Common myeloid progenitor, CD34-positive (primary cell): ENCODE results near the gene CDK16.

Experiments used
- CTCF ChIA-PET: fragments of 350-600 bp; sonication (Branson Sonifier 250); formaldehyde crosslinking; loops from one replicate; lab custom pipeline; 2021; ENCODE audit warnings: antibody characterized with exemption; lab: Charles Lee
- POLR2A ChIA-PET: fragments of 350-600 bp; sonication (Branson Sonifier 250); formaldehyde crosslinking; loops from one replicate; lab custom pipeline; 2021; ENCODE audit warnings: antibody characterized with exemption; lab: Charles Lee
- DNase-seq, 3 donors: peaks; one replicate each; pipeline versions ENCODE4 v3.0.0 to v3.0.0-alpha.2; 2013
- H3K27ac ChIP-seq, 2 experiments: 1 replicate in 1 of 2; 2 replicates in 1 of 2; pipeline ENCODE4 v1.7.0; 2013; ENCODE audit warnings: inconsistent platforms in 2 of 2, low read length in 2 of 2, mild to moderate bottlenecking in 2 of 2, low read depth in 1 of 2, moderate library complexity in 1 of 2; ENCODE audit not compliant: severe bottlenecking in 2 of 2, insufficient read depth in 1 of 2, poor library complexity in 1 of 2
- H3K27me3 ChIP-seq, 5 experiments: replicated peaks in 2 of 5; 1 replicate in 3 of 5; 2 replicates in 2 of 5; pipeline versions ENCODE4 v1.6.1 to v1.7.0; 2013; ENCODE audit warnings: low read length in 4 of 5, mild to moderate bottlenecking in 2 of 5, moderate library complexity in 2 of 5, inconsistent platforms in 1 of 5; ENCODE audit not compliant: insufficient read depth in 5 of 5, control insufficient read depth in 4 of 5
- H3K36me3 ChIP-seq, 4 experiments: 1 replicate in 2 of 4; 2 replicates in 2 of 4; pipeline versions ENCODE4 v1.6.1 to v1.7.0; 2013; ENCODE audit warnings: low read length in 3 of 4, control low read depth in 1 of 4, mild to moderate bottlenecking in 1 of 4; ENCODE audit not compliant: control insufficient read depth in 4 of 4, insufficient read depth in 4 of 4
- H3K4me1 ChIP-seq, 4 experiments: 1 replicate in 3 of 4; 2 replicates in 1 of 4; pipeline versions ENCODE4 v1.6.1 to v1.7.1; 2013; ENCODE audit warnings: low read length in 3 of 4, mild to moderate bottlenecking in 3 of 4, control low read depth in 1 of 4, inconsistent platforms in 1 of 4, moderate library complexity in 1 of 4; ENCODE audit not compliant: control insufficient read depth in 4 of 4, insufficient read depth in 4 of 4; ENCODE audit errors: control extremely low read depth in 1 of 4
- H3K4me3 ChIP-seq, 7 experiments: 1 replicate in 4 of 7; 2 replicates in 3 of 7; pipeline versions ENCODE4 v1.5.1 to v1.7.0; 2013; ENCODE audit warnings: mild to moderate bottlenecking in 7 of 7, low read length in 6 of 7, moderate library complexity in 6 of 7, inconsistent platforms in 2 of 7, low read depth in 2 of 7, control low read depth in 1 of 7; ENCODE audit not compliant: insufficient read depth in 4 of 7, control insufficient read depth in 1 of 7; ENCODE audit errors: extremely low read depth in 1 of 7
- H3K9me3 ChIP-seq, 5 experiments: 1 replicate in 4 of 5; 2 replicates in 1 of 5; pipeline versions ENCODE4 v1.6.1 to v1.7.1; 2013; ENCODE audit warnings: low read length in 4 of 5, mild to moderate bottlenecking in 2 of 5, inconsistent platforms in 1 of 5, low read depth in 1 of 5, moderate library complexity in 1 of 5; ENCODE audit not compliant: control insufficient read depth in 4 of 5, insufficient read depth in 2 of 5; ENCODE audit errors: control extremely low read depth in 1 of 5
- WGBS: methylation state at CpG from one replicate; pipeline ENCODE4 v1.1.5; 2013; ENCODE audit not compliant: insufficient coverage; 5-methylcytosine and 5-hydroxymethylcytosine counted together

CDK16 gene

DNA sequence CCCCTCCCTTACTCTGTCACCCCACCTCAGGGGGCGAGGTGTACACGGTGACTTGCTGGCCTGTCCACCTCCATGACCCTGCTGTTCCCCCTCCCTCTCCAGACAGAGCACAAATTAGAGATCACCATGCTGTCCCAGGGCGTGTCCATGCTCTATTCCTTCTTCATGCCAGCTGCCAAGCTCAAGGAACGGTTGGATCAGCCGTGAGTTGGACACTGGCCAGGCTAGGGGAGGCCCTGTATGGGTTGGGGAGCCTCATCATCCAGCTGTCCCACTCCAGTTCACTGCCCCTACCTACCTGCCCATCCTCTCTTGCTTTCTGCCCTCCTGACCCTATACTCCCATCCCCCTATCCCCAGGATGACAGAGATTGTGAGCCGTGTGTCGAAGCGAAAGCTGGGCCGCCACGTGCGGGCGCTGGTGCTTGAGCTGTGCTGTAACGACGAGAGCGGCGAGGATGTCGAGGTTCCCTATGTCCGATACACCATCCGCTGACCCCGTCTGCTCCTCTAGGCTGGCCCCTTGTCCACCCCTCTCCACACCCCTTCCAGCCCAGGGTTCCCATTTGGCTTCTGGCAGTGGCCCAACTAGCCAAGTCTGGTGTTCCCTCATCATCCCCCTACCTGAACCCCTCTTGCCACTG lies 3.9 kb upstream of the CDK16 start:
- ChIA-PET CTCF (interaction anchor here (0.7 kb wide), 1 partner anchor 13 kb away, joined by 3 read pairs; no protein-coding TSS in a partner anchor), POLR2A (no interaction called here)
- Histone ChIP-seq H3K27me3 (peaks cover 0 to 3% (median 0%) of the 10 kb centered on the region in 5 experiments), H3K4me1 (peaks cover 4 to 18% (median 16%) of the 10 kb centered on the region in 4 experiments), H3K4me3 (no peak overlapping the region), H3K9me3 (no peaks in the 10 kb centered on the region), H3K36me3 (peaks cover 10 to 67% (median 50%) of the 10 kb centered on the region in 4 experiments), H3K27ac (no peak overlapping the region)
- WGBS, result 97% methylated on average over 11 of the region's 20 CpGs
- DNase-seq, result no peak

- ChIA-PET CTCF (interaction anchor here (0.7 kb wide), 1 partner anchor 13 kb away, joined by 3 read pairs; no protein-coding TSS in a partner anchor), POLR2A (no interaction called here)
- no peak for DNase-seq
- peaks cover 9 to 59% (median 42%) of the 10 kb centered on the region in 4 experiments for H3K36me3 ChIP-seq
- H3K27ac ChIP-seq, result no peak overlapping the region
- no peaks in the 10 kb centered on the region for H3K9me3 ChIP-seq
- WGBS, result 97% methylated on average over 12 of the region's 12 CpGs
- H3K4me1 ChIP-seq, result peaks cover 4 to 26% (median 25%) of the 10 kb centered on the region in 4 experiments
- peaks cover 0 to 3% (median 0%) of the 10 kb centered on the region in 5 experiments for H3K27me3 ChIP-seq
- no peak overlapping the region for H3K4me3 ChIP-seq
These were observed 3.1 kb upstream of the CDK16 start for GRCh38 chrX:47215291-47215900.

- H3K27me3 ChIP-seq, result peaks cover 0 to under 1% (median 0%) of the 10 kb centered on the region in 5 experiments
- H3K36me3 ChIP-seq, result peaks cover 8 to 57% (median 32%) of the 10 kb centered on the region in 4 experiments
- no peaks in the 10 kb centered on the region for H3K9me3 ChIP-seq
- no peak for DNase-seq
- H3K4me1 ChIP-seq, result peaks cover 4 to 33% (median 31%) of the 10 kb centered on the region in 4 experiments
- ChIA-PET CTCF (no interaction called here), POLR2A (no interaction called here)
- H3K4me3 ChIP-seq, result no peak overlapping the region
- 97% methylated on average over 8 of the region's 8 CpGs for WGBS
- H3K27ac ChIP-seq, result no peak overlapping the region
These were observed 2.0 kb upstream of the CDK16 start for GRCh38 chrX:47216393-47216925.

- POLR2A ChIA-PET, result interaction anchor here (0.6 to 1.4 kb wide), 4 partner anchors 14 to 88 kb away, joined by 3 to 10 read pairs (median 3); partner anchors contain the start of gene USP11
- peak overlapping the region; percentile 62 to 87 for H3K27ac ChIP-seq
- no peaks in the 10 kb centered on the region for H3K27me3 ChIP-seq
- no peaks in the 10 kb centered on the region for H3K9me3 ChIP-seq
- peak overlapping the region in 5 of 7 experiments; percentile 36 to 79 (median 64) for H3K4me3 ChIP-seq
- peaks cover 4 to 38% (median 31%) of the 10 kb centered on the region in 4 experiments for H3K4me1 ChIP-seq
- WGBS, result 19% methylated on average over 17 of the region's 22 CpGs
- CTCF ChIA-PET, result interaction anchor here (0.7 kb wide), 1 partner anchor 60 kb away, joined by 3 read pairs; no protein-coding TSS in a partner anchor
- DNase-seq, result peak; percentile 16 to 65 (median 61)
- peaks cover 6 to 56% (median 28%) of the 10 kb centered on the region in 4 experiments for H3K36me3 ChIP-seq
These were observed 1.2 kb upstream of the CDK16 start for GRCh38 chrX:47217121-47217851.

- Histone ChIP-seq H3K27ac (peak overlapping the region; percentile 92 to 98), H3K4me1 (peaks cover 4 to 38% (median 31%) of the 10 kb centered on the region in 4 experiments), H3K27me3 (no peaks in the 10 kb centered on the region), H3K36me3 (peaks cover 4 to 51% (median 22%) of the 10 kb centered on the region in 4 experiments), H3K9me3 (no peaks in the 10 kb centered on the region), H3K4me3 (peak overlapping the region; percentile 67 to 93 (median 86))
- peak; percentile 97 to 100 (median 100) for DNase-seq
- ChIA-PET POLR2A (interaction anchor here (0.6 to 1.4 kb wide), 4 partner anchors 13 to 88 kb away, joined by 3 to 10 read pairs (median 3); partner anchors contain the start of gene USP11), CTCF (interaction anchor here (0.7 kb wide), 1 partner anchor 60 kb away, joined by 3 read pairs; no protein-coding TSS in a partner anchor)
- 3% methylated on average over 28 of the region's 31 CpGs for WGBS
These were observed 615 bp upstream of the CDK16 start for GRCh38 chrX:47217852-47218279.

DNA sequence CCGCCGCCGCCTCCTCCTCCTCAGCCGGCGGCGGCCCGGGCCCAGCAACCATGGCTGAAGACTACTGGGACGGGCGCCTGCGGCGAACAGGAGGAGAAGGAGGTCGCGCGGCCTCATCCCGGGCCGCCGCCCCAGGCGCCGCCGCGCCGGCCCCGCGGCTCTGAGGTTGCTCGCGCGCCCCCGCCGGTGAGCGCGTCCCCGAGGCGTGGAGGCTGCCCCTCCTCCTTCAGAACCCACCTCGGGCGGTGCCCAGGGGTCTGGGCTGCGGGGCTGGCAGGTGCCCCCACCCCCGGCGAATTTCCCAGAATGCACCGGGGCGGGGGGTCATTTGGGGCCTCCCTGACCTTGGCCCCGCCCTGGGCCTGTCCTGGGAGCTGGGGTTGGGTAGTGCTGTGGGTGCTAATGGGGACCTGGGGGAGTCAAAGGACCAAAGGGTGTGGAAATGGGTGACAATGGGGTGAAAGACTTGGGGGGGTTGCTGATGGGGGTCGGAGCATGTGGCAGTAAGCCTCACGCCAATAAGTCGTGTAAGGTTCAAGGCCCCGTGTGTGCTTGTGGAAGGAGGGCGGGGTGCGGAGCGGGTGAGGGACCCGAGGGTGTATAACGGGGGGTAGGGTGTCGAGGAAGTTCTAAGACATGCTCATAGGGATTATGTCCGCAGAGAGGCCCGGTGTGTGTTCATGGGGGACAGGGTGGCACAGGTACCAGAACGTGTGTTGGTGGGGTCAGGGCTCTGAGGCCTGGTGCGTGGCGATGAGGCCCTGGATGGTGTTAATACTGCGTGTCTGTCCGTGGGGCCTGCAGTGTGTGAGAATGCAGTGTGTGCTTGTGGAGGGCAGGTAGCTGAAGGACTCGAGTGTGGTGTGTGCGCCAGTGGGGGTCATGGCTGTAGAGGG lies 687 bp downstream of the CDK16 start:
- peak; percentile 16 to 56 (median 51) for DNase-seq
- ChIA-PET POLR2A (interaction anchor here (1.2 to 1.4 kb wide), 2 partner anchors 14 kb away, joined by 4 to 10 read pairs; partner anchors contain the start of gene USP11), CTCF (interaction anchor here (1.0 kb wide), 1 partner anchor 33 kb away, joined by 3 read pairs; no protein-coding TSS in a partner anchor)
- no peaks in the 10 kb centered on the region for H3K27me3 ChIP-seq
- peak overlapping the region; percentile 92 to 98 for H3K27ac ChIP-seq
- peaks cover 4 to 38% (median 31%) of the 10 kb centered on the region in 4 experiments for H3K4me1 ChIP-seq
- peaks cover 3 to 53% (median 26%) of the 10 kb centered on the region in 4 experiments for H3K36me3 ChIP-seq
- H3K4me3 ChIP-seq, result peak overlapping the region; percentile 67 to 93 (median 86)
- 25% methylated on average over 39 of the region's 60 CpGs for WGBS
- H3K9me3 ChIP-seq, result no peaks in the 10 kb centered on the region
